H9 (cell line): ENCODE measurements around the gene CDH5. TPM values are rescaled to one million over a fixed set of nuclear protein-coding genes. Genes with fewer than 3 reads are reported as not detected.

Experiments used
- DNase-seq: peaks from one replicate; pipeline ENCODE4 v3.0.0-alpha.2; 2017
- H2AFZ ChIP-seq: one replicate; pipeline ENCODE4 v1.6.1; 2013; ENCODE audit warnings: mild to moderate bottlenecking, low read length, control low read depth, moderate library complexity
- H2AK5ac ChIP-seq: 2 replicates; pipeline ENCODE4 v1.6.1; 2013; ENCODE audit warnings: low read length, control low read depth, mixed read lengths; ENCODE audit not compliant: insufficient read length
- H2BK120ac ChIP-seq: one replicate; pipeline ENCODE4 v1.6.1; 2013; ENCODE audit warnings: low read depth, mild to moderate bottlenecking, low read length, control low read depth, inconsistent platforms; ENCODE audit not compliant: poor library complexity, severe bottlenecking
- H2BK12ac ChIP-seq: 2 replicates; pipeline ENCODE4 v1.6.1; 2013; ENCODE audit warnings: low read length, control low read depth, mixed read lengths, low read depth; ENCODE audit not compliant: insufficient read length
- H2BK15ac ChIP-seq: 2 replicates; pipeline ENCODE4 v1.6.1; 2013; ENCODE audit warnings: low read depth, low read length, control low read depth
- H2BK20ac ChIP-seq: one replicate; pipeline ENCODE4 v1.6.1; 2013; ENCODE audit warnings: low read depth, mild to moderate bottlenecking, low read length, control low read depth, inconsistent platforms; ENCODE audit not compliant: poor library complexity, severe bottlenecking
- H2BK5ac ChIP-seq: 2 replicates; pipeline ENCODE4 v1.6.1; 2013; ENCODE audit warnings: low read length, control low read depth, mixed read lengths; ENCODE audit not compliant: insufficient read length
- H3K14ac ChIP-seq: 2 replicates; pipeline ENCODE4 v1.6.1; 2013; ENCODE audit warnings: low read length, control low read depth; ENCODE audit not compliant: insufficient read depth
- H3K18ac ChIP-seq: 2 replicates; pipeline ENCODE4 v1.6.1; 2013; ENCODE audit warnings: low read depth, mild to moderate bottlenecking, mixed read lengths, low read length, control low read depth; ENCODE audit not compliant: insufficient read length
- H3K23ac ChIP-seq: 2 replicates; pipeline ENCODE4 v1.6.1; 2013; ENCODE audit warnings: low read length, control low read depth, mixed read lengths, low read depth; ENCODE audit not compliant: insufficient read length
- H3K23me2 ChIP-seq: 2 replicates; pipeline ENCODE4 v1.6.1; 2013; ENCODE audit warnings: low read depth, mild to moderate bottlenecking, mixed read lengths, low read length, control low read depth; ENCODE audit not compliant: insufficient read length, poor library complexity, severe bottlenecking
- H3K27ac ChIP-seq: 2 replicates; pipeline ENCODE4 v1.5.1; 2013; ENCODE audit warnings: low read length, control low read depth, mixed read lengths, low read depth; ENCODE audit not compliant: insufficient read length
- H3K27me3 ChIP-seq: 2 replicates; pipeline ENCODE4 v1.6.1; 2013; ENCODE audit warnings: low read length, control low read depth, inconsistent platforms; ENCODE audit not compliant: insufficient read depth
- H3K4ac ChIP-seq: 2 replicates; pipeline ENCODE4 v1.6.1; 2013; ENCODE audit warnings: low read depth, mild to moderate bottlenecking, control low read depth, inconsistent platforms, low read length, moderate library complexity
- H3K4me1 ChIP-seq: 2 replicates; pipeline ENCODE4 v1.6.1; 2013; ENCODE audit warnings: low read length, control low read depth, inconsistent platforms; ENCODE audit not compliant: insufficient read depth
- H3K4me2 ChIP-seq: 2 replicates; pipeline ENCODE4 v1.6.1; 2013; ENCODE audit warnings: low read length, control low read depth, mixed read lengths; ENCODE audit not compliant: insufficient read length, insufficient read depth
- H3K56ac ChIP-seq: 2 replicates; pipeline ENCODE4 v1.6.1; 2013; ENCODE audit warnings: low read depth, mild to moderate bottlenecking, mixed read lengths, low read length, control low read depth; ENCODE audit not compliant: insufficient read length
- H3K79me1 ChIP-seq: 2 replicates; pipeline ENCODE4 v1.6.1; 2013; ENCODE audit warnings: low read depth, mild to moderate bottlenecking, moderate library complexity, low read length, control low read depth, inconsistent platforms; ENCODE audit not compliant: insufficient read depth, poor library complexity, severe bottlenecking
- H3K79me2 ChIP-seq: 2 replicates; pipeline ENCODE4 v1.6.1; 2013; ENCODE audit warnings: low read length, control low read depth, inconsistent platforms; ENCODE audit not compliant: insufficient read depth
- H3K9ac ChIP-seq: 2 replicates; pipeline ENCODE4 v1.6.1; 2013; ENCODE audit warnings: low read length, control low read depth, mixed read lengths; ENCODE audit not compliant: insufficient read length; ENCODE audit errors: extremely low read depth
- H3K9me3 ChIP-seq: one replicate; pipeline ENCODE4 v1.6.1; 2013; ENCODE audit warnings: low read depth, low read length, inconsistent platforms; ENCODE audit not compliant: control insufficient read depth
- H3T11ph ChIP-seq: one replicate; pipeline ENCODE4 v1.6.1; 2013; ENCODE audit warnings: mild to moderate bottlenecking, low read length, control low read depth, inconsistent platforms
- H4K20me1 ChIP-seq: one replicate; pipeline ENCODE4 v1.6.1; 2013; ENCODE audit not compliant: control insufficient read depth, insufficient read length, insufficient read depth
- H4K5ac ChIP-seq: 2 replicates; pipeline ENCODE4 v1.6.1; 2013; ENCODE audit warnings: low read depth, mild to moderate bottlenecking, mixed read lengths, low read length, control low read depth; ENCODE audit not compliant: insufficient read length
- H4K8ac ChIP-seq: replicated peaks from 2 replicates; pipeline ENCODE4 v1.6.1; 2013; ENCODE audit warnings: low read length, control low read depth, mixed read lengths, low read depth; ENCODE audit not compliant: insufficient read length
- H4K91ac ChIP-seq: 2 replicates; pipeline ENCODE4 v1.6.1; 2013; ENCODE audit warnings: low read depth, mild to moderate bottlenecking, moderate library complexity, mixed read lengths, low read length, control low read depth; ENCODE audit not compliant: insufficient read length
- H3K27ac Mint-ChIP-seq, 3 experiments: 2 replicates in 2 of 3; 3 replicates in 1 of 3; pipeline ENCODE4 v1.8.0; 2020 to 2021; ENCODE audit warnings: mixed read lengths in 3 of 3, mild to moderate bottlenecking in 1 of 3, moderate library complexity in 1 of 3
- H3K27me3 Mint-ChIP-seq: 2 replicates; pipeline ENCODE4 v1.8.0; 2021; ENCODE audit warnings: low read depth, mild to moderate bottlenecking, moderate library complexity, mixed read lengths
- H3K36me3 Mint-ChIP-seq, 3 experiments: 2 replicates in 2 of 3; 3 replicates in 1 of 3; pipeline ENCODE4 v1.8.0; 2020 to 2021; ENCODE audit warnings: low read depth in 3 of 3, mixed read lengths in 3 of 3; ENCODE audit not compliant: insufficient read depth in 1 of 3
- H3K4me1 Mint-ChIP-seq, 2 experiments: 2 replicates each; pipeline ENCODE4 v1.8.0; 2020; ENCODE audit warnings: mixed read lengths in 2 of 2
- H3K4me3 Mint-ChIP-seq, 2 experiments: 2 replicates in 1 of 2; 3 replicates in 1 of 2; pipeline ENCODE4 v1.8.0; 2020 to 2021; ENCODE audit warnings: mild to moderate bottlenecking in 2 of 2, mixed read lengths in 2 of 2, moderate library complexity in 1 of 2
- H3K9me3 Mint-ChIP-seq, 2 experiments: 2 replicates in 1 of 2; 3 replicates in 1 of 2; pipeline ENCODE4 v1.8.0; 2020; ENCODE audit warnings: mild to moderate bottlenecking in 2 of 2, mixed read lengths in 2 of 2, moderate library complexity in 1 of 2
- WGBS: extraction: QIAGEN DNeasy Blood & Tissue Kit; methylation state at CpG from one replicate; pipeline ENCODE4 v1.1.7; 2013; ENCODE audit warnings: missing lambda C conversion rate, low lambda C conversion rate, mixed read lengths; ENCODE audit not compliant: insufficient read length; ENCODE audit errors: extremely low coverage; 5-methylcytosine and 5-hydroxymethylcytosine counted together
- total RNA-seq: library from RNA; stranded (reverse); gene quantifications from 2 replicates; pipeline ENCODE4 v1.2.1, GENCODE V29; 2021
- TF ChIP-seq, protein P1 (sequence below): fragments of 200-600 bp; sonication (generic); conservative IDR thresholded peaks from 3 replicates; pipeline ENCODE4 v1.8.0; 2021; ENCODE audit warnings: antibody characterized with exemption, mild to moderate bottlenecking

The CDH5 gene
- total RNA-seq, 1 experiment from 2014 or later = 0.20 TPM

DNA sequence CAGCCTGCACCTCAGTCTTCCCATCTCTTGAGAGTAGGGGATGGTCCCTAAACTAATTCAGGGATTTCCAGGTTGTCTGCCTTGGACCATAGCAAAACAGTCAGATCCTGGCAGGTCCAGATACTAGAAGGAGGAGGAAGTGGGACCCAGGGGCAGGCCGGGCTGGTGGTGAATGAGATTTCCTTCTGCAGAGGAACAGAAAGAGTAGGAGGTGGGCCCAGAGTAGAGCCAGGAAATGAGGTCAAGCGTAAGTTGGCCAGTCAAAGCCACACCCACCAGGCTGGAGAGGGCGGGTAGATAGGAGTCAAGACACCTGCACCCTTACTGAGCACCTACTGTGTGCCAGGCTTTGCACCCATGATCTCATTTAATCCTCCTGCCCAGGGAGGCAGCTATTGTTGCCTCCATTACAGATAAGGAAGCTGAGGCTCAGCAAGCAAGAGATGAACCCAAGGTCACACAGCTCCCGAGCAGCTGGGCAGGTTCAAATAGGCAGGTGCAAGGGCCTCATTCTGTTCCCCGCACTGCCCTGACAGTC is 2.6 kb downstream of the CDH5 start:
- H3K4me2 ChIP-seq = no peak overlapping the region
- H3K9ac ChIP-seq = no peak overlapping the region
- no peaks in the 10 kb centered on the region for H3K79me2 ChIP-seq
- no peaks in the 10 kb centered on the region for H3K9me3 ChIP-seq
- no peak overlapping the region for H3K14ac ChIP-seq
- H4K8ac ChIP-seq = no peak overlapping the region
- H4K91ac ChIP-seq = no peak overlapping the region
- no peak overlapping the region for H2BK5ac ChIP-seq
- no peaks in the 10 kb centered on the region for H3K27me3 ChIP-seq
- Mint-ChIP-seq H3K36me3 (no peaks in the 10 kb centered on the region), H3K4me3 (no peak overlapping the region), H3K27ac (peak overlapping the region in 2 of 3 experiments; percentile 37 to 42; a peak in 3 of 7 replicates), H3K27me3 (peaks cover 11% of the 10 kb centered on the region), H3K9me3 (no peaks in the 10 kb centered on the region), H3K4me1 (peaks cover 40 to 47% of the 10 kb centered on the region in 2 experiments)
- no peak overlapping the region for H3T11ph ChIP-seq
- H2BK120ac ChIP-seq = no peak overlapping the region
- no peak for DNase-seq
- WGBS = no CpG with 5 or more reads among the region's 5 CpGs
- no peak overlapping the region for H3K27ac ChIP-seq
- H2AK5ac ChIP-seq = no peak overlapping the region
- peaks cover 3% of the 10 kb centered on the region; the same call in 1 of the 2 replicates for H3K4me1 ChIP-seq
- H3K23ac ChIP-seq = no peak overlapping the region
- H2BK15ac ChIP-seq = no peak overlapping the region
- H3K4ac ChIP-seq = no peak overlapping the region
- no peak overlapping the region for H3K18ac ChIP-seq
- no peaks in the 10 kb centered on the region for H3K79me1 ChIP-seq
- no peaks in the 10 kb centered on the region for H4K20me1 ChIP-seq
- no peak overlapping the region for H4K5ac ChIP-seq
- H3K56ac ChIP-seq = no peak overlapping the region
- no peak overlapping the region for H2AFZ ChIP-seq
- no peak overlapping the region for H2BK12ac ChIP-seq
- TF ChIP-seq, protein P1, sequence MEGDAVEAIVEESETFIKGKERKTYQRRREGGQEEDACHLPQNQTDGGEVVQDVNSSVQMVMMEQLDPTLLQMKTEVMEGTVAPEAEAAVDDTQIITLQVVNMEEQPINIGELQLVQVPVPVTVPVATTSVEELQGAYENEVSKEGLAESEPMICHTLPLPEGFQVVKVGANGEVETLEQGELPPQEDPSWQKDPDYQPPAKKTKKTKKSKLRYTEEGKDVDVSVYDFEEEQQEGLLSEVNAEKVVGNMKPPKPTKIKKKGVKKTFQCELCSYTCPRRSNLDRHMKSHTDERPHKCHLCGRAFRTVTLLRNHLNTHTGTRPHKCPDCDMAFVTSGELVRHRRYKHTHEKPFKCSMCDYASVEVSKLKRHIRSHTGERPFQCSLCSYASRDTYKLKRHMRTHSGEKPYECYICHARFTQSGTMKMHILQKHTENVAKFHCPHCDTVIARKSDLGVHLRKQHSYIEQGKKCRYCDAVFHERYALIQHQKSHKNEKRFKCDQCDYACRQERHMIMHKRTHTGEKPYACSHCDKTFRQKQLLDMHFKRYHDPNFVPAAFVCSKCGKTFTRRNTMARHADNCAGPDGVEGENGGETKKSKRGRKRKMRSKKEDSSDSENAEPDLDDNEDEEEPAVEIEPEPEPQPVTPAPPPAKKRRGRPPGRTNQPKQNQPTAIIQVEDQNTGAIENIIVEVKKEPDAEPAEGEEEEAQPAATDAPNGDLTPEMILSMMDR = no peak
- no peak overlapping the region for H2BK20ac ChIP-seq
- H3K23me2 ChIP-seq = no peaks in the 10 kb centered on the region
